ENCODE results near the gene DENND4C.

Gene DENND4C

DNA sequence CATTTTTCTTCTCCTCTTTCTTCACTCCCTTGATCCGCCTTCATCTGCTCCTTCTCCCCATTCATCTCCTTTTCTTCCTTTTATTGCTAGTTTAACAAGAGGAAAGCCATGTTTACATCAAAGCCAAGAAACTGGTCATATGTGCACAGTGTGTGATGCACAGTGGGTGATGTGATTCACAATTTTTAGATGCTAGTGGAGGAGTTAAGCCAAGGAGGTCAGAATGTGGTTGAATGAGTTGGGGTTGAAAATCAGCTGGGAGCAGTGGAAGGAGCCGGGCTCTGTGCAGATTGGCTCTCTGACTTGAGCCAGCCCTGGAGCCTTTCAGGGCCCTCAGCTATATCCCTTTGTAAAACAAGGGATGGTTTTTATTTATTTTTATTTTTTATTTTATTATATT is 185.7 kb downstream of the DENND4C start:
- H3K9me2 ChIP-seq (replicated peaks; ENCODE audit: insufficient read depth, low read length) = no peaks in the 10 kb centered on the region
- H3K4me1 ChIP-seq (ENCODE audit: low read length) = no peaks in the 10 kb centered on the region
- no peak overlapping the region for H3K9ac ChIP-seq (ENCODE audit: low read length)
- no peak overlapping the region for H2AFZ ChIP-seq (ENCODE audit: low read length)
- H3K27ac ChIP-seq (ENCODE audit: low read length) = no peak overlapping the region
- no peaks in the 10 kb centered on the region for H3K9me3 ChIP-seq (replicated peaks; ENCODE audit: insufficient read depth, low read length)
- no peak overlapping the region for H3K4me3 ChIP-seq (ENCODE audit: low read length)
- no peak overlapping the region for H3K4me2 ChIP-seq (ENCODE audit: low read depth, low read length)
- TF ChIP-seq EZH2 (optimal IDR thresholded peaks at IDR 0.05; ENCODE audit: low read depth, low read length) (no peak), EZH2phosphoT487 (IDR thresholded peaks at IDR 0.05; ENCODE audit: low read length) (no peak), CTCF (IDR thresholded peaks at IDR 0.05; ENCODE audit: low read length) (no peak)
- no peaks in the 10 kb centered on the region for H4K20me1 ChIP-seq (ENCODE audit: insufficient read depth, low read length)
- no peaks in the 10 kb centered on the region for H3K79me2 ChIP-seq (ENCODE audit: low read length)
- H3F3A ChIP-seq (ENCODE audit: insufficient read depth, low read length) = no peaks in the 10 kb centered on the region
- no peak for DNase-seq
- H3K27me3 ChIP-seq (replicated peaks; ENCODE audit: insufficient read depth, low read length) = no peaks in the 10 kb centered on the region
- H3K36me3 ChIP-seq (replicated peaks; ENCODE audit: insufficient read depth, low read length) = no peaks in the 10 kb centered on the region

GRCh38 chr9:19420877-19421276 is 190.4 kb downstream of the DENND4C start:
- TF ChIP-seq EZH2 (optimal IDR thresholded peaks at IDR 0.05; ENCODE audit: low read depth, low read length) = no peak
- no peak for TF ChIP-seq CTCF (IDR thresholded peaks at IDR 0.05; ENCODE audit: low read length)
- TF ChIP-seq EZH2phosphoT487 (IDR thresholded peaks at IDR 0.05; ENCODE audit: low read length) = no peak
- no peak overlapping the region for H3K4me2 ChIP-seq (ENCODE audit: low read depth, low read length)

More at GRCh38 chr9:19420877-19421276, 190.4 kb downstream of the DENND4C start:
- Histone ChIP-seq H3K9me2 (replicated peaks; ENCODE audit: insufficient read depth, low read length) (no peaks in the 10 kb centered on the region), H3K27ac (ENCODE audit: low read length) (no peak overlapping the region), H3K9ac (ENCODE audit: low read length) (no peak overlapping the region), H2AFZ (ENCODE audit: low read length) (no peak overlapping the region), H3K79me2 (ENCODE audit: low read length) (no peaks in the 10 kb centered on the region), H4K20me1 (ENCODE audit: insufficient read depth, low read length) (no peaks in the 10 kb centered on the region), H3K9me3 (replicated peaks; ENCODE audit: insufficient read depth, low read length) (no peaks in the 10 kb centered on the region), H3K36me3 (replicated peaks; ENCODE audit: insufficient read depth, low read length) (no peaks in the 10 kb centered on the region), H3K4me1 (ENCODE audit: low read length) (no peaks in the 10 kb centered on the region), H3F3A (ENCODE audit: insufficient read depth, low read length) (no peaks in the 10 kb centered on the region), H3K4me3 (ENCODE audit: low read length) (no peak overlapping the region), H3K27me3 (replicated peaks; ENCODE audit: insufficient read depth, low read length) (no peaks in the 10 kb centered on the region)
- no peak for DNase-seq
